Gastroesophageal sphincter (tissue), 4 donors: Measurements from ENCODE around the gene AKAP13. TPM values are rescaled to one million over a fixed set of nuclear protein-coding genes. Genes with fewer than 3 reads are reported as not detected.
A peak's percentile ranks its signal among the peaks of the same experiment; 100 is the strongest.

Source experiments
- ATAC-seq: fragments of 150-250 bp; one replicate; pipeline ENCODE4 v1.9.1; 2016; ENCODE audit warnings: mild to moderate bottlenecking, moderate library complexity
- H3K27ac ChIP-seq, 4 donors: fragments of 200-600 bp; sonication (generic) in 3 of 4; 1 replicate in 3 of 4; 2 replicates in 1 of 4; pipeline ENCODE4 v1.5.1; 2016 to 2019
- H3K27me3 ChIP-seq: fragments of 200-600 bp; sonication (generic); one replicate; pipeline ENCODE4 v1.5.1; 2019
- H3K36me3 ChIP-seq, 2 donors: fragments of 200-600 bp; sonication (generic); one replicate each; pipeline ENCODE4 v1.5.1; 2019; ENCODE audit warnings: control low read depth in 1 of 2
- H3K4me1 ChIP-seq, 3 donors: fragments of 200-600 bp; sonication (generic); 1 replicate in 2 of 3; 2 replicates in 1 of 3; pipeline ENCODE4 v1.5.1; 2016 to 2019; ENCODE audit warnings: control low read depth in 2 of 3
- H3K4me3 ChIP-seq, 2 donors: fragments of 200-600 bp; sonication (generic); one replicate each; pipeline ENCODE4 v1.5.1; 2019; ENCODE audit warnings: mild to moderate bottlenecking in 1 of 2, moderate library complexity in 1 of 2
- H3K9me3 ChIP-seq, 3 donors: fragments of 200-600 bp; sonication (generic); one replicate each; pipeline ENCODE4 v1.5.1; 2017 to 2019; ENCODE audit warnings: control low read depth in 2 of 3
- EP300 ChIP-seq: sonication (generic); formaldehyde crosslinking; IDR thresholded peaks from one replicate; pipeline ENCODE4 v1.6.1; 2017; ENCODE audit warnings: antibody characterized with exemption, mild to moderate bottlenecking
- POLR2A ChIP-seq, 2 donors: fragments of 450-650 bp; IDR thresholded peaks; one replicate each; pipeline ENCODE4 v1.6.1; 2017; ENCODE audit warnings: antibody characterized with exemption in 2 of 2, mild to moderate bottlenecking in 2 of 2, moderate library complexity in 1 of 2
- POLR2AphosphoS5 ChIP-seq: sonication (generic); formaldehyde crosslinking; IDR thresholded peaks from one replicate; pipeline ENCODE4 v1.6.1; 2017; ENCODE audit warnings: antibody characterized with exemption
- WGBS, 2 donors: methylation state at CpG; one replicate each; pipeline ENCODE4 v1.1.5; 2018; ENCODE audit warnings: low coverage in 1 of 2; 5-methylcytosine and 5-hydroxymethylcytosine counted together
- total RNA-seq, 4 donors: library from RNA; depleted of rRNA; stranded (reverse); fragments of >200 nt; gene quantifications; one replicate each; pipeline ENCODE4 v1.1.0, GENCODE V29; 2016
- TF ChIP-seq, protein P1 (sequence below), 4 experiments: fragments of 200-600 bp in 2 of 4; fragments of 450-650 bp in 2 of 4; sonication (generic) in 1 of 4; IDR thresholded peaks; one replicate each; pipeline ENCODE4 v1.5.1; 2017 to 2019; ENCODE audit warnings: antibody characterized with exemption in 4 of 4, mild to moderate bottlenecking in 2 of 4, moderate library complexity in 2 of 4

AKAP13 gene
- total RNA-seq, 4 donors from 2014 or later: 196 to 252 (median 215) TPM

DNA sequence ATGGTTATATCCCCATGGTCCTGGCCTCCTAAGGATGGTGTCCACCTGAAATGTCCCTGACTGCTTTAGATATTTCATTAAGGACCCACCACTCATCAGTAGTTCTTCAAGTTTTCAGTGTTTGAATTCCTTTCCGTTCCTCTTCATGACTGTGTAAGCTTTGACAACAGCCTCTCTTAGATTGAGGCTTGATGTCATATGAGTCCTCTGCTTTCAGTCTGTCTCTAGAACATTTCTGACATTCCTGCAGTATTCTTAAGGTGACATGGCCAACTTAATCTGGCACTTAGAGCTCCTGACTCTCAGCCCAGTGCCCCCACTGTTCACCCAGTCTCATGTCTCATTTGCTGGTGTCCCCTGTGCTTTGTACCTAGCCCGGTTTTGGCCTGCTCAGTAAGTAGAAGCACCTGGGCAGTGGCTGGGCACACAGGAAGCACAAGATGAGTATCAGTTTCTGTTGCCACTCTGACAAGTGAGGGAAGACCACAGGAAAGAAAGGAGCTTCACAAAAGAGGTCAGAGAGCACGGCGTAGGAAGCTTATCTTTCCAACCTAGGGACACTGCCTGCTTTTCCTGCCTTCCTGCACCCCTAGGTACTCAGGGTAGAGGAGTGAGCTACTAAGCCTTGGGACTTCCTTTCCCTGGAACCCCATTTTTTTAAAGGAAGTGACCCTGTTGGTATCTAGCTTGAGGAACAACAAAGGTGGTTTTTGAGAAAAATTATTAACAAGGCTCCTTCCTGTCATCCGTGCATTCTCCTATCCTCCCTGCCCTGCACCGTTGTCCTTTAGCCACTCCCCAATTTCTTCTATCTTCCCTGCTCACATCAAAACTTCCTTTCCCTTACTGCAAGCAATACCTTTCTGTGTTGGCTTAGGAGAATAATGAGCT lies 311.2 kb downstream of the AKAP13 start:
- WGBS, 2 donors: 76 to 100% methylated on average over 1 to 6 of the region's 6 CpGs
- H3K27ac ChIP-seq: peak overlapping the region in 3 of 4 donors; percentile 48 to 71 (median 53)
- H3K27me3 ChIP-seq: no peaks in the 10 kb centered on the region
- no peak for TF ChIP-seq POLR2A (IDR thresholded peaks at IDR 0.05)
- TF ChIP-seq, protein P1, sequence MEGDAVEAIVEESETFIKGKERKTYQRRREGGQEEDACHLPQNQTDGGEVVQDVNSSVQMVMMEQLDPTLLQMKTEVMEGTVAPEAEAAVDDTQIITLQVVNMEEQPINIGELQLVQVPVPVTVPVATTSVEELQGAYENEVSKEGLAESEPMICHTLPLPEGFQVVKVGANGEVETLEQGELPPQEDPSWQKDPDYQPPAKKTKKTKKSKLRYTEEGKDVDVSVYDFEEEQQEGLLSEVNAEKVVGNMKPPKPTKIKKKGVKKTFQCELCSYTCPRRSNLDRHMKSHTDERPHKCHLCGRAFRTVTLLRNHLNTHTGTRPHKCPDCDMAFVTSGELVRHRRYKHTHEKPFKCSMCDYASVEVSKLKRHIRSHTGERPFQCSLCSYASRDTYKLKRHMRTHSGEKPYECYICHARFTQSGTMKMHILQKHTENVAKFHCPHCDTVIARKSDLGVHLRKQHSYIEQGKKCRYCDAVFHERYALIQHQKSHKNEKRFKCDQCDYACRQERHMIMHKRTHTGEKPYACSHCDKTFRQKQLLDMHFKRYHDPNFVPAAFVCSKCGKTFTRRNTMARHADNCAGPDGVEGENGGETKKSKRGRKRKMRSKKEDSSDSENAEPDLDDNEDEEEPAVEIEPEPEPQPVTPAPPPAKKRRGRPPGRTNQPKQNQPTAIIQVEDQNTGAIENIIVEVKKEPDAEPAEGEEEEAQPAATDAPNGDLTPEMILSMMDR (IDR thresholded peaks at IDR 0.05): no peak
- TF ChIP-seq POLR2AphosphoS5: no peak
- TF ChIP-seq EP300: no peak
- H3K4me3 ChIP-seq: no peak overlapping the region
- peaks cover 5 to 59% of the 10 kb centered on the region in 2 donors for H3K36me3 ChIP-seq
- no peak for ATAC-seq
- peaks cover 26 to 68% (median 34%) of the 10 kb centered on the region in 3 donors for H3K4me1 ChIP-seq
- no peaks in the 10 kb centered on the region for H3K9me3 ChIP-seq

DNA sequence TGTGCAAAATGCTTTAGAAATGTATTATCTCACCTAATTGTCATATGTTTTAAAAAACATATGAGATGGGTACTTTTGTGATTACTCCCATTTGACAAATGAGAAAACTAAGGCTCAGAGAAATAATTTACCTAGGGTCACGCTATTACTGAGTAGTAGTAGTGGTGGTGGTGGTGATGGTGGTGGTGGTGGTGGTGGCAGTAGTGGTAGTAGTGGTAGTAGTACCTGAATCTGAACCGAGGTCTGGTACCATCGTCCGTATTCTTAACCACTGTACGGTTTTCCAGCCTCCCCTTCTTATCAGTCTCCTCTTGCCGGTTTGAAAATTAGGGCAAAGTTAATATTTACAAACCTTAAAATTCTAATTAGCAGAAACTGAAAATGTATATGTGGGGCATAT lies 311.9 kb downstream of the AKAP13 start:
- TF ChIP-seq EP300: no peak
- TF ChIP-seq, protein P1 (IDR thresholded peaks at IDR 0.05): no peak
- TF ChIP-seq POLR2AphosphoS5: no peak
- TF ChIP-seq POLR2A (IDR thresholded peaks at IDR 0.05): no peak
- 72 to 83% methylated on average over 6 of the region's 6 CpGs for WGBS, 2 donors
- Histone ChIP-seq H3K36me3 (peaks cover 5 to 59% of the 10 kb centered on the region in 2 donors), H3K27me3 (no peaks in the 10 kb centered on the region), H3K4me1 (peaks cover 26 to 60% (median 34%) of the 10 kb centered on the region in 3 donors), H3K9me3 (no peaks in the 10 kb centered on the region), H3K27ac (peak overlapping the region in 2 of 4 donors; percentile 48 to 71), H3K4me3 (no peak overlapping the region)
- ATAC-seq: no peak

DNA sequence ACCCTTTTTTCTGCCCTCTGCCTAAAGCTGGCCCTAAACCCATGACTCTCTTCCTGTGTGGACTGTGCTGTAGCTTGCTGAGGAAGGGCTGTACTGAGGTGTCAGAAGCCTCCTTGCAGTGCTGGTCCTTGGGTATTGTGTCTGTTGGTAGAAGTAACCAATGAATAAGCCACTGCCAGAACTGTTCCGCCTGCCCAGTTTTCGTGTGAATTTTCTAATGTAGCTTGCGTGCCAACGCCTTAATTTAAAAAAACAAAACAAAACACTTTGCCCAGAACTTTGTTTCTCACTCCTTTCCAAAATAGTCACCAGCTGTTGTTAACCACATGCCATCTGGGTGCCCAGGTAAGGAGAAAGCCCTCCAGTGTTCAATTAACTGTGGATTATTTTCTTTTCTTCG lies 312.5 kb downstream of the AKAP13 start:
- no peaks in the 10 kb centered on the region for H3K27me3 ChIP-seq
- ATAC-seq: no peak
- H3K4me1 ChIP-seq: peaks cover 26 to 56% (median 34%) of the 10 kb centered on the region in 3 donors
- no peaks in the 10 kb centered on the region for H3K9me3 ChIP-seq
- 86% methylated on average over 5 of the region's 5 CpGs; no CpG with 5 or more reads in 1 of the 2 donors for WGBS, 2 donors
- no peak overlapping the region for H3K4me3 ChIP-seq
- H3K27ac ChIP-seq: peak overlapping the region in 2 of 4 donors; percentile 37 to 71
- peaks cover 5 to 59% of the 10 kb centered on the region in 2 donors for H3K36me3 ChIP-seq
- TF ChIP-seq, protein P1 (IDR thresholded peaks at IDR 0.05): no peak
- TF ChIP-seq POLR2AphosphoS5 (no peak), EP300 (no peak), POLR2A (IDR thresholded peaks at IDR 0.05) (no peak)

DNA sequence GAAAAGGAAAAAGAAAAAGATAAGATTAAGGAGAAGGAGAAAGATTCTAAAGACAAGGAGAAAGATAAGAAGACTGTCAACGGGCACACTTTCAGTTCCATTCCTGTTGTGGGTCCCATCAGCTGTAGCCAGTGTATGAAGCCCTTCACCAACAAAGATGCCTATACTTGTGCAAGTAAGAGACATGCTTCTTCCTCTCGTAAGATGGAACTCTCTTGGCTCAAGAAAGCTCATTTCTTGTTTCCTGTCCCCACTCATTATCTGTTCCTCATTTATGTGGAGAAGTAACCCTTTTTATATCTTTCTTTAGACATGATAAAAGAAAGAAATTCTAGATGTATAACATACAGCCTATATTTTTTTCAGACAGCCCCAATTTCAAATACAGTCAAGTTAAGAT lies 312.9 kb downstream of the AKAP13 start:
- no peaks in the 10 kb centered on the region for H3K27me3 ChIP-seq
- peaks cover 23 to 53% (median 34%) of the 10 kb centered on the region in 3 donors for H3K4me1 ChIP-seq
- no peak overlapping the region for H3K4me3 ChIP-seq
- WGBS, 2 donors: 62 to 100% methylated on average over 1 to 2 of the region's 2 CpGs
- TF ChIP-seq EP300: no peak
- no peak for TF ChIP-seq POLR2AphosphoS5
- TF ChIP-seq, protein P1 (IDR thresholded peaks at IDR 0.05): no peak
- no peak for TF ChIP-seq POLR2A (IDR thresholded peaks at IDR 0.05)
- H3K36me3 ChIP-seq: peaks cover 5 to 63% of the 10 kb centered on the region in 2 donors
- no peaks in the 10 kb centered on the region for H3K9me3 ChIP-seq
- ATAC-seq: no peak
- H3K27ac ChIP-seq: peak overlapping the region in 2 of 4 donors; percentile 30 to 37
